ENCODE measurements around the gene MPP3. TPM values are rescaled to one million over a fixed set of nuclear protein-coding genes. Genes with fewer than 3 reads are reported as not detected.

The MPP3 gene
- polyA plus RNA-seq, 1 donor (not counting 4 experiments of a cell fraction or from before 2014, with no cell fraction given): 7.4 TPM

DNA sequence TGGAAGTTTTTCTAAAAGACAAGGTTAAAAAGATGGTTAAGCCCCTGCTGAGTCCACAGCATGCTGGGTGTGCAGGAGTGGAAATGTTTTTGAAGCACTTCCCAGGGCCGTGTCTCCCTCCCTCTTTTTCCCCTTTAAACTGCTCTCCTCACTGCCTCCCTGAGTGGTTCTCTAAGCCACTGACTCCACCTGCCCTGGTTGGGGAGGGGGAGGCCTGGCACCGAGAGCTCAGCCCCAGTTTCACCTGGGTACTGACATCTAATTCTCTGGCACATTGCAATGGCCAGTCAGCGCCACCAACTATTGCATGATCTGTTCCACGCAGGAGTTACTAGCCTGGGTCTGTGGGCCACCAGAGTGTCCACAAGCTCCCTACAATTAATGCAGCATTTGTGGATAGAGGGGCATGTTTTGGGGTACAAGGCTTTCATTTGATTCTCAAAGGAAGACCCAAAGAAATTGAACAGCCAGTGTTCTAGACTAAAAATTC lies 22.7 kb downstream of the MPP3 start:
- DNase-seq (ENCODE audit: low read depth, low spot score) (no peak), FAIRE-seq (no peak)
- no peaks in the 10 kb centered on the region for H3K9me3 ChIP-seq (ENCODE audit: control insufficient read depth, low read depth, low read length)
- no peak for TF ChIP-seq EZH2 (IDR thresholded peaks at IDR 0.05; ENCODE audit: low read length)
- TF ChIP-seq, protein P1, sequence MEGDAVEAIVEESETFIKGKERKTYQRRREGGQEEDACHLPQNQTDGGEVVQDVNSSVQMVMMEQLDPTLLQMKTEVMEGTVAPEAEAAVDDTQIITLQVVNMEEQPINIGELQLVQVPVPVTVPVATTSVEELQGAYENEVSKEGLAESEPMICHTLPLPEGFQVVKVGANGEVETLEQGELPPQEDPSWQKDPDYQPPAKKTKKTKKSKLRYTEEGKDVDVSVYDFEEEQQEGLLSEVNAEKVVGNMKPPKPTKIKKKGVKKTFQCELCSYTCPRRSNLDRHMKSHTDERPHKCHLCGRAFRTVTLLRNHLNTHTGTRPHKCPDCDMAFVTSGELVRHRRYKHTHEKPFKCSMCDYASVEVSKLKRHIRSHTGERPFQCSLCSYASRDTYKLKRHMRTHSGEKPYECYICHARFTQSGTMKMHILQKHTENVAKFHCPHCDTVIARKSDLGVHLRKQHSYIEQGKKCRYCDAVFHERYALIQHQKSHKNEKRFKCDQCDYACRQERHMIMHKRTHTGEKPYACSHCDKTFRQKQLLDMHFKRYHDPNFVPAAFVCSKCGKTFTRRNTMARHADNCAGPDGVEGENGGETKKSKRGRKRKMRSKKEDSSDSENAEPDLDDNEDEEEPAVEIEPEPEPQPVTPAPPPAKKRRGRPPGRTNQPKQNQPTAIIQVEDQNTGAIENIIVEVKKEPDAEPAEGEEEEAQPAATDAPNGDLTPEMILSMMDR (optimal IDR thresholded peaks at IDR 0.05 in 1 of 3, IDR thresholded peaks at IDR 0.05 in 1 of 3, conservative IDR thresholded peaks at IDR 0.05 in 1 of 3; ENCODE audit: extremely low read depth in 1 of 3, insufficient read depth in 2 of 3, low read length in 3 of 3): no peak
- H3K4me1 ChIP-seq (ENCODE audit: control insufficient read depth, extremely low read depth, insufficient read depth, low read length): peaks cover 9% of the 10 kb centered on the region
- no peaks in the 10 kb centered on the region for H3K9me1 ChIP-seq (ENCODE audit: control insufficient read depth, extremely low read depth, insufficient read depth, low read length)
- H3K4me2 ChIP-seq (ENCODE audit: control insufficient read depth, extremely low read depth, insufficient read depth, low read depth, low read length): no peak overlapping the region
- no peak overlapping the region for H2AFZ ChIP-seq (ENCODE audit: control insufficient read depth, low read length)
- no peaks in the 10 kb centered on the region for H3K27me3 ChIP-seq (ENCODE audit: control insufficient read depth, extremely low read depth, insufficient read depth, low read length)
- H3K4me3 ChIP-seq (ENCODE audit: control insufficient read depth in 2 of 3, extremely low read depth in 1 of 3, insufficient read depth in 2 of 3, low read depth in 1 of 3, low read length in 3 of 3): no peak overlapping the region
- no peaks in the 10 kb centered on the region for H4K20me1 ChIP-seq (ENCODE audit: control insufficient read depth, extremely low read depth, insufficient read depth, low read length)
- dilution Hi-C loops (cut with MboI; ENCODE audit: extremely low pct_ligation_motif_present, low sequenced_read_pairs): no loop called here
- no peak overlapping the region for H3K9ac ChIP-seq (ENCODE audit: control insufficient read depth, extremely low read depth, insufficient read depth, low read length)
- H3K79me2 ChIP-seq (ENCODE audit: control insufficient read depth, insufficient read depth, low read length): no peaks in the 10 kb centered on the region
- H3K27ac ChIP-seq (ENCODE audit: control insufficient read depth, insufficient read depth, low read length): no peak overlapping the region
- peaks cover 16 to 34% of the 10 kb centered on the region in 2 experiments for H3K36me3 ChIP-seq (ENCODE audit: control insufficient read depth in 2 of 2, extremely low read depth in 1 of 2, insufficient read depth in 2 of 2, low read length in 2 of 2)

DNA sequence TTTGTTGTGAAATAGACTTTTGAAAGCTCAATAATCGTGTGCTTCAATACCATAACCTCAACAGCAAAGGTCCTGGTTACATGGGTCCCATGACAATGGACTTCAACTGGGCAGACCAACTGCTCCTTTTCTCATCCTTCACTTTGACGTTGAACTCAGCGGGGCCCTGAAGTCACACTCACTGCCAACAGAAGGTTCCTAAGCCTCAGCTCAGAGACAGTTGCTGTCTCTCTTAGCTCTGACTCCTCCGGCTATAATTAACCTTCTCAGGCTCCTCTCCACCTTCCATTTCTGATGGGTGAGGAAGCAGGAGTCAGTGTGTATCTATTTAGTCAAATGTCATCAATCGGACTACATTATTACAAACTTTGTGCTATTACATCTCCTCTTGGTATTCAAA lies 23.8 kb downstream of the MPP3 start:
- peaks cover 15 to 30% of the 10 kb centered on the region in 2 experiments for H3K36me3 ChIP-seq (ENCODE audit: control insufficient read depth in 2 of 2, extremely low read depth in 1 of 2, insufficient read depth in 2 of 2, low read length in 2 of 2)
- FAIRE-seq: no peak
- dilution Hi-C loops (cut with MboI; ENCODE audit: extremely low pct_ligation_motif_present, low sequenced_read_pairs): no loop called here

More for the DNA sequence above, 23.8 kb downstream of the MPP3 start:
- Histone ChIP-seq H3K9me1 (ENCODE audit: control insufficient read depth, extremely low read depth, insufficient read depth, low read length) (no peaks in the 10 kb centered on the region), H3K27ac (ENCODE audit: control insufficient read depth, insufficient read depth, low read length) (no peak overlapping the region), H3K79me2 (ENCODE audit: control insufficient read depth, insufficient read depth, low read length) (no peaks in the 10 kb centered on the region), H3K27me3 (ENCODE audit: control insufficient read depth, extremely low read depth, insufficient read depth, low read length) (no peaks in the 10 kb centered on the region), H3K4me2 (ENCODE audit: control insufficient read depth, extremely low read depth, insufficient read depth, low read depth, low read length) (no peak overlapping the region), H3K9me3 (ENCODE audit: control insufficient read depth, low read depth, low read length) (no peaks in the 10 kb centered on the region), H4K20me1 (ENCODE audit: control insufficient read depth, extremely low read depth, insufficient read depth, low read length) (no peaks in the 10 kb centered on the region), H3K4me3 (ENCODE audit: control insufficient read depth in 2 of 3, extremely low read depth in 1 of 3, insufficient read depth in 2 of 3, low read depth in 1 of 3, low read length in 3 of 3) (no peak overlapping the region), H3K9ac (ENCODE audit: control insufficient read depth, extremely low read depth, insufficient read depth, low read length) (no peak overlapping the region), H3K4me1 (ENCODE audit: control insufficient read depth, extremely low read depth, insufficient read depth, low read length) (no peaks in the 10 kb centered on the region), H2AFZ (ENCODE audit: control insufficient read depth, low read length) (no peak overlapping the region)
- TF ChIP-seq EZH2 (IDR thresholded peaks at IDR 0.05; ENCODE audit: low read length): no peak
- TF ChIP-seq, protein P1 (optimal IDR thresholded peaks at IDR 0.05 in 1 of 3, IDR thresholded peaks at IDR 0.05 in 1 of 3, conservative IDR thresholded peaks at IDR 0.05 in 1 of 3; ENCODE audit: extremely low read depth in 1 of 3, insufficient read depth in 2 of 3, low read length in 3 of 3): no peak
- DNase-seq (ENCODE audit: low read depth, low spot score): no peak

Data from keratinocyte (primary cell).